RPMI8226 (cell line): ENCODE data around the gene TREML1.

Experiments used
- DNase-seq: peaks from one replicate; pipeline ENCODE4 v3.0.0-alpha.2; 2015

The TREML1 gene

GRCh38 chr6:41177287-41177686 lies 23.1 kb upstream of the TREML1 start:
- DNase-seq = no peak

- DNase-seq = no peak
Measured at GRCh38 chr6:41176189-41176588, 22.0 kb upstream of the TREML1 start.

- DNase-seq = no peak
Measured at GRCh38 chr6:41175084-41175483, 20.9 kb upstream of the TREML1 start.

- DNase-seq = no peak
Measured at GRCh38 chr6:41174610-41175009, 20.5 kb upstream of the TREML1 start.

- no peak for DNase-seq
Measured at GRCh38 chr6:41171908-41172307, 17.8 kb upstream of the TREML1 start.

- DNase-seq = no peak
Measured at GRCh38 chr6:41170547-41171160, 16.5 kb upstream of the TREML1 start.

GRCh38 chr6:41167173-41167963 lies 13.2 kb upstream of the TREML1 start:
- peak; percentile 27 for DNase-seq

- no peak for DNase-seq
Measured at GRCh38 chr6:41164551-41165120, 10.5 kb upstream of the TREML1 start.

- no peak for DNase-seq
Measured at GRCh38 chr6:41163419-41163717, 9.2 kb upstream of the TREML1 start.

GRCh38 chr6:41162687-41163418 lies 8.7 kb upstream of the TREML1 start, which contains the start of gene TREM2:
TSS of gene TREM2 (minus strand) at chr6:41163116. CDS start at chr6:41163082, 34 bp downstream.
- DNase-seq = no peak

- DNase-seq = no peak
Measured at GRCh38 chr6:41161851-41162552, 7.9 kb upstream of the TREML1 start.

GRCh38 chr6:41161380-41161779 lies 7.2 kb upstream of the TREML1 start:
- DNase-seq = no peak

- no peak for DNase-seq
Measured at GRCh38 chr6:41160933-41161332, 6.8 kb upstream of the TREML1 start.

GRCh38 chr6:41159415-41160082 lies 5.4 kb upstream of the TREML1 start:
- no peak for DNase-seq

- no peak for DNase-seq
Measured at GRCh38 chr6:41157323-41157722, 3.2 kb upstream of the TREML1 start.

GRCh38 chr6:41156771-41157170 lies 2.6 kb upstream of the TREML1 start:
- no peak for DNase-seq

GRCh38 chr6:41156001-41156400 lies 1.9 kb upstream of the TREML1 start:
- DNase-seq = no peak

GRCh38 chr6:41155132-41155805 lies 1.1 kb upstream of the TREML1 start:
- no peak for DNase-seq

- DNase-seq = no peak
Measured at GRCh38 chr6:41153451-41153850, 696 bp downstream of the TREML1 start.

- no peak for DNase-seq
Measured at GRCh38 chr6:41150671-41151070, 3.5 kb downstream of the TREML1 start.

GRCh38 chr6:41147917-41148316 lies 6.2 kb downstream of the TREML1 start:
- no peak for DNase-seq

GRCh38 chr6:41136911-41137310 lies 17.2 kb downstream of the TREML1 start:
- no peak for DNase-seq
